GM18499 (cell line): ENCODE results near the gene SH3PXD2B.

Source experiments
- ATAC-seq: cut with Tn5 transposase; IDR thresholded peaks from one replicate; pipeline ENCODE4 v1.9.1; 2021; ENCODE audit warnings: moderate number of reproducible peaks; ENCODE audit not compliant: insufficient read depth, unreplicated experiment

Gene SH3PXD2B

DNA sequence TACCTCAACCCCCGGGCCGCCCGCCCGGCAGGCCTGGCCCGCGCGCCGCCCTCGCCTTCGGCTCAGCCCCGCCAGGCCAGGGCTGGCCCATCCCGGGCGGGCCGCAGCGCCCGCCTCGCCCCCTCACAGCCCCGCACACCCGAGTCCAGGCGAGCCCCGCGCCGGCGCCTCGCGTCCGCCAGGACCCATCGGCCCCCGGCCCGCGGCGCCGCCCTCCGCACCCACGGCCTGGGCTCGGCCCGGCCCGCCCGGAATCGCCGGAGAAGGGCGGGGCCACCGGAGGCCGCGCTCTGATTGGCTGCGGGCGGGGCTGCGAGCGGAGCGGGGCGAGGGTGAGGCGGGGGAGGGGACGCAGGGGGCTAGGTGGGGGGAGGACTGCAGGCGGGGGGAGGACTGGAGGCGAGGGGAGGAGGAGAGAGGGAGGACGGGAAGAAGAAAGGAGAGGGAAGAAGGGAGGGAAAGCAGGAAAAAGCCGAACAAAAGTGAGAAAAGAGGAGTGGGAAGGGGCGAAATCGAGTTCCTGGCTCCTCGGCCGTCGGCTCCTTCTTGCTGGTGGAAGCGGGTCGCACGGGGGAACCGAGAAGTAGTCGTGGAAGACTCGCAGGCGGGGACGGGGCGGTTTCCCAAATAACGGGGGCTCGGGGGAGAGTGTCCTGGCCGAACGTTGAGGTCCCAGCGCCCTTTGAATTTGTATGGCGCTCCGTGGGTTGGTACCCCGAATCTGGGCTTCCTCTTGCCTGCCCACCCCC lies 170.3 kb downstream of the SH3PXD2B start:
- peak; percentile 46 for ATAC-seq

DNA sequence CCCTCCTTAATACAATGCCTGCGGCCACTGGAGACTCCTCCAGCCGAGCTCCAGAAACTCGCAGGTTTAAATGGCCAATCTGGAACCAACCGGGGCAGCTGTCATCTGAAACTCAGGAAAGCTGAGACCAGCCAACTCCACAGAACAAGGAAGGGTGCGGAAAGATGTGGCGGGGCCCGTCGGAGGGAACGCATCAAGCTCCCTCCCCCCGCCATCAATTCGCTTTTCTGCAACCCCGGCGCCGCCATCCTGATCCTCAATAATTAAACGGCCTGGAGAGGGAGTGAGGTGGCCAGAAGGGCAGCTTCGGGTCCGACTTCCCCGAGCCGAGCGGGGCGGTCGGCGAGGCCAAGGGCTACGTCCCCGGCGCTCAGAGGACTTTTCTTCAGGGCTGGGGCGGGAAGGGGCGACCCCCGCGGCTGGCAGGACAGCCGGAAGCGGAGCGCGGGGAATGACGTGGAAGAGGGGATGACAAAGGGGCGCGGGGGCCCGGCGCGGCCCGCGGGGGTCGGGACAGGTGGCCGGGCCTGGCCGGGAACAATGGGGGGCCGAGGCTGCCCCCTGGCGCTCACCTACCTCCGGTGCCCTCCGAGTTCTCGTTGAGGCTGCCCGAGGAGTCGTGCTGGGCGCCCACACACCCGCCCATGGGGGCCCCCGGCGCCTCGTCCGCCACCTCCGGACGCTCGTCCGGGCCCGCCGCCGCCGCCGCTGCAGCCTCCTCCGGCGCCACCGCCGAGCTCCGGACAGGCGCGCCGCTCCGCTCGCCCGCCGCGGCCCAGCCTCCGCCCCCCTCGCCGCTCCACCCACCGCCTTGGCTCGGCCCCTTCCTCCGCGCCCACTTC lies 171.1 kb downstream of the SH3PXD2B start, which contains the start of gene UBTD2:
UBTD2 (minus strand) TSS at position 745 of the 842 bp plus-strand sequence; CDS start at position 646, 99 bp downstream.
- ATAC-seq, result peak; percentile 53

DNA sequence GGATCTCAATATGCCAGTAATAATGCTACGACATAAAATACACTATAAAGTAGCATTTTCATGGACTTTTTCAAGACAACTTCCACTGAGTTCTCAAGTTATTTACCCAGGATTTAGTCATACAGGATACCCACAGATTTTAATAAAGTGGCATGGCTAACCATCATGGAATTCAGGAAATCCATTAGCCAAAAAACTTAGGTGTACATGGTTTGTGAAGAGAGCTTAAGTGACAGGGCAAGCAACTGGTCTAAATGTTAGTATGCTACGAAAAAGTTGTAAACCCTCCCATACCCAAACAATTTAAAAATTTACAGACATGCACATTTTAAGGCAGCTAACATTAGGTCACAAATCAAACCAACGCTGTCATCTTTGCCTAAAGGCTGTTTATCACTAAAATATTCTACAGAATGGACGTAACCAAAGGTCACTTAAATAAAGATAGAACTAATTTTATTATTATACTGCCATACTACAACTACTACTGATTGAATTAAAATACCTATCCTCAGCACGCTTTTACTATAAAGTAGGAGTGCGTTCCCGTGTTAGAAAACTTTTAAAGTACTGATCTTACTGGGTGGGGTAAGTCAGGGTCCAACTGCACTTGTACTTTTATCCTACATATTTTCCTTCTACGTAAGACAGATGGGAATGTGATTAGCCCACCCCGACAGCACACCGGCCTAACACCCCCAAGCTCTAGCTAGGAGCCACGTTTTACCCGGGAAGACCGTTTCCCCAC lies 171.9 kb downstream of the SH3PXD2B start:
- ATAC-seq, result no peak

DNA sequence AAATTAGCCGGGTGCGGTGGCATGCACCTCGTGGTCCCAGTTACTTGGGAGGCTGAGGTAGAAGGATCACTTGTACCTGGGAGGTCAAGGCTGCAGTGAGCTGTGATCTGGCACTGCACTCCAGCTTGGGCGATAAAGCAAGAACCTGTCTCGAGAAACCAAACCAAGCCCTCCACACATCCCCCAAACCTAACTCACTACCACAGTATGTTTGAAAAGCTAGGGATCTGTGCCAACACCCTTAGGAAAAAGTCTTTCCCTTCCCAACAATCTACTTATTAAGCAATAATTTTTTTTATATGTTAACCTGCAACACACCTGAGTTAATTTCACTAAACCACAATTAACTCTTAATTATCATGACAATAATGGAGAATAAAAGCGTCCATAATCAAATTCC lies 173.0 kb downstream of the SH3PXD2B start:
- ATAC-seq, result no peak

DNA sequence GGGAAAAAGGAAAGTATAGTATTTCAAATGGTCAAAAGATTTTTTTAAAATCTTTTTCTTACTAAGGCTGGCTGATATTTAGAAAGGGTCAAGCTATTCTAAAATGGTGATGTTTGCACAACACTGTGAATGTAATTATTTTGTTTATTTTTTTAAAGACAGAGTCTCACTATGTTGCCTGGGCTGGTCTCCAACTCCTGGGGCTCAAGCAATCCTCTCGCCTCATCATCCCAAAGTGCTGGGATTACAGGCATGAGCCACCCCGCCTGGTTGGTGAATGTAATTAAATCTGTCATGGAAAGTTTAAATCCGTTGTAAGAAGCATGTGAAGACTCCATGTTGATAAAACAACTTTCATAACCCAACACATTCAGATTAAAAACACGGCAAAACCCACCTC lies 173.4 kb downstream of the SH3PXD2B start:
- no peak for ATAC-seq

GRCh38 chr5:172280317-172280716 lies 174.0 kb downstream of the SH3PXD2B start:
- no peak for ATAC-seq

GRCh38 chr5:172278356-172278755 lies 176.0 kb downstream of the SH3PXD2B start:
- no peak for ATAC-seq

DNA sequence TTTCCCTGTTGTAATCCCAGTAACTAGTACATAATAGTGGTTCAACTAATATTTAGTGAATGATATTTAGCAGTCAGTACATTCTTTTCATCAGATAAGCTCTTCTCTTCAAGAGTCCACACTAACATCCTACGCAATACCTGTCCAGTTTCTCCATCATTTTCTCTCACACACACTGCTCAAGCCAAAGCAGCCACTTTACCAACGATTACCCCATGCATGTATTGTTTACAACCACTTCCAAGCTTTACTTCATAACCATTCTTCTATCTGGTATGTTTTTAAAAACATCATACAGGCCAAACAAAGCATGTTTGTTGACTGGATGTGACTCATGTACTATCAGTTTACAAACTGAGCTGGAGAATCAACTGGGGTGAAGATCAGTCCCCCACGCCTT lies 178.1 kb downstream of the SH3PXD2B start:
- no peak for ATAC-seq
